HG03039 (cell line): ENCODE measurements around the gene SKOR1.

ENCODE experiments used
- ATAC-seq: cut with Tn5 transposase; IDR thresholded peaks from one replicate; pipeline ENCODE4 v1.9.1; 2021; ENCODE audit warnings: mild to moderate bottlenecking, moderate library complexity; ENCODE audit not compliant: unreplicated experiment

Gene SKOR1

DNA sequence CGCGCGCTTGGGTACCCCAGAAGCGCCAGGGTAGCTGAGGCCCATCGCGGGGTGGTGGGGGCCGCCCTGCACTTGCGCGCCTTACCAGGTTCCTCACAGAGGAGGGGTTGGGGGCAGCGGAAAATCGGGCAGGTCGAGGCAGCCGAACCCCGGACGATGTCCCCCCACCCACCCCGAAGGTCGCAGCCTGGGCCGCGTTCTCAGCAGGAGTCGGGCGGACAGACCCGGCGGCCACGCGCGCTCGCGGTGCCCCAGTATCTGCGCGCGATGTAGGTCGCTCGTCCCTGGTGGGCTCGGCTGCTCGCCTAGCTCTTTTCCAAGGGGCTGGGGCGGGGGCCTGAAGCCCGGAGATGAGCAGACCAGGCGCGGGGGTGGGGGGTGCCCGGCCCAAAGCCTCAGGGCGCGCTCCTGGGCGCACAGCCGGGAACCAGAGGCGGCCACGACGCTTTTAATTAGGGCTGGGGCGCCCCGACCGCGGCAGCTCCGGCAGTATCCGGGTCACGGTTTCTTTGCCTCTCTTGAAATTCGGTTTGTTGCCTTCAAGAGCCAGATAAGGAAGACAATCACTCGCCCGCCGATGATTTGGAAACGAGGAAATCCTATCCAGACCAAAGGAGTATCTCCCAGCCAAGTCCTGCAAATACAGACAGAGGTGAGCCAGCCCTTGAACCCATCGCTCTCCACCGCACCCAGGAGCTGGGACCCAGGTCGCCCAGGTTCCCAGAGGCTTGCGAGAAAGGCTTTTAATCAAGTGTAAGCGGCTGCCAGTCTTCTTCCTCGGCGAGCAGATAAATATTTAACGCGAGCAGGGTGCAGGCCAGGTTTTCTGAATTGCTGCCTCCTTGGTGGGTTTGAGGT lies 4.6 kb downstream of the SKOR1 start:
- ATAC-seq, result no peak

- ATAC-seq, result no peak
Measured at GRCh38 chr15:67831363-67831762, 6.1 kb downstream of the SKOR1 start.

DNA sequence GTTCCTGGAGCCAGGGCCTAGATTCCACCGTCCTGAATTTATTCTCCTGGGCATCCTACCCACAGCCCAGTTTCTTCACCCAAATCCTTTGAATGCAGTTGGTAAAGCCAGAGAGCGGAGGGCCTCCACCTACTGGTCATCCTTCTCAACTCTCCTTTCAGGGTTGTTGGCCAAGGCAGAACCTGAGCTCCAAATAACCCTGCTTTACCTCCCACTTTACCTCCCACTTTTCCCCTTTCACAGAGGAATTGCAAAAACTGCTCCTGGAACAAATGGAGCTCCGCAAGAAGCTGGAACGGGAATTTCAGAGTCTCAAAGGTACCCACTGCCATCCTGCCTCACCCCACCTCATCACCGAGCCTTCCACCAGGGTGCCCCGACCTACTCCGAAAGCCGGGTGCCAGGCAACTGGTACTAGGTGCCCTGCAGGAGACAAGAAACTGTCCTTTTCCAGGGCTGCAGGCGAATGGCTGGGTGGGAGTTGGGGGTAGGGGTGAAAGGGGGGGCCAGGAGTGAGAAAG lies 6.8 kb downstream of the SKOR1 start:
- ATAC-seq, result no peak

DNA sequence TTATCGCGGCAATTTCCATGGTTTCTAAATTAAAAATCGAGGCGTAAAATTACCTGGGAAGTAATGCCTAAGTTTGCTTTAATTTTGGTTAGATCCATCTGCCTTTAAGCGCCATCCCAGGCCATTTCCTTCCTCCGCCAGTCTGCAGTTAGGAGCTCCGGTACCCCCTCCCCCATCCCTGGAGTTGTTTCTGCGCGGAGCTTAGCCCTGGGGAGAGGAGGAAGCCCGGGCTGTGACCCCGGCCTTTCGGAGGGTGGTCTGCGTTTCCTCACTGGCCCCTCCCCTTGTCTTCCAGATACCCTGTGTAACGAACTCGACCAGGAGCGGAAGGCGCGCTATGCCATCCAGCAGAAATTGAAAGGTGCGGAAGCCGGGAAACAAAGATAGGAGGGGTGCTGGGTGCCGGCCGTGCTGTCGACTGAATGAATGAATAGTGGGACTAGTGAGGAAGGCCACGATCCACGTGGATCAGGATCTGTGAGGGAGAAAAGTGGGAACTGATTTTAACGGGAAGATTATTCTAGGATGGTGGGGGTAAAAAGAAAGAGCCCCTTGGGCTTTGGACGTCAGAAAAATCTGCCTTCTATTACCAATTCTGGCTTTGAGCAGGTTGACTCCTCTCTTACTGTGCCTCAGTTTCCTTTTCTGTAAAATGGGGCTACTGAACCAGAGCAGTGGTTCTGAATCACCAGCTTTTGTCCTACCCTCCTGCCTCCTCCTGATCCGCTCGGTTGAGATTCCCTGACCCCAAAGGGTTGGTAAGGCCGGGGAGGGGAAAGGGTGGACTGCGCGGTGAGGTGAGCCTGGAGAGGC lies 7.8 kb downstream of the SKOR1 start:
- no peak for ATAC-seq

DNA sequence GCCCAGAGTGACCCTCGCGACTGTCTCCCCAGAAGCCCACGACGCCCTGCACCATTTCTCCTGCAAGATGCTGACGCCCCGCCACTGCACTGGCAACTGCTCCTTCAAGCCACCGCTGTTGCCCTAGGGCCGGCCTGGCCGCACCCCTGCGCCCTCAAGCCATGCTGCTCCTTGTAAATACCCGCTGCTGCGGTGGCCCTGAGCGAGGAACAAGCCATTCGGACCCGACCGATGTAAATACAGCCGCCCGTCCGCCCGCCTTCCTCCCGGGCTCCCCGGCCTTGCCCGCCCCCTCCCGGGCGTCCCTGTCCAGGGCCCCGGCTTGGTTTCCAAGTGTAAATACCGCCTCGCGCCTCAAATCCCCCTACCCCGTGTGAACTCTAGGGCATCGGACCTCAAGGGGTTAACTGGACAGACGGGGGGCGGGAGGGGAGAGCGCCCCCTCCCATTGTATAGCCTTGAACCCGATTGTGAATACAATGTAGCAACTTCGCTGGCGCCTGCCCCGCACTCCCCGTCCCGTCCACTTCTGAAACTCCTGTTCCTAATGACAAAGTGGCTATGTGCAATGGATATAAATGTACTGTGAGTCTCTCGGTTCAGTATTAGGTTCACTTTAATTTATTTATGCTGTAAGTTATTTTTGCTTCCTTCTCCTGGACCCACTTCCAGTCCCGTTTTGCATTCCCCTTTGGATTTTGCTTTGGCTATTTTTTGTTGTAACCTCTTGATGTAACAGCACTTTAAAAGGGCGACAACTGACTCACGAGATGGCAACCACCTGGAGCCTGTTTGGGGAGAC lies 8.6 kb downstream of the SKOR1 start:
- ATAC-seq, result no peak

DNA sequence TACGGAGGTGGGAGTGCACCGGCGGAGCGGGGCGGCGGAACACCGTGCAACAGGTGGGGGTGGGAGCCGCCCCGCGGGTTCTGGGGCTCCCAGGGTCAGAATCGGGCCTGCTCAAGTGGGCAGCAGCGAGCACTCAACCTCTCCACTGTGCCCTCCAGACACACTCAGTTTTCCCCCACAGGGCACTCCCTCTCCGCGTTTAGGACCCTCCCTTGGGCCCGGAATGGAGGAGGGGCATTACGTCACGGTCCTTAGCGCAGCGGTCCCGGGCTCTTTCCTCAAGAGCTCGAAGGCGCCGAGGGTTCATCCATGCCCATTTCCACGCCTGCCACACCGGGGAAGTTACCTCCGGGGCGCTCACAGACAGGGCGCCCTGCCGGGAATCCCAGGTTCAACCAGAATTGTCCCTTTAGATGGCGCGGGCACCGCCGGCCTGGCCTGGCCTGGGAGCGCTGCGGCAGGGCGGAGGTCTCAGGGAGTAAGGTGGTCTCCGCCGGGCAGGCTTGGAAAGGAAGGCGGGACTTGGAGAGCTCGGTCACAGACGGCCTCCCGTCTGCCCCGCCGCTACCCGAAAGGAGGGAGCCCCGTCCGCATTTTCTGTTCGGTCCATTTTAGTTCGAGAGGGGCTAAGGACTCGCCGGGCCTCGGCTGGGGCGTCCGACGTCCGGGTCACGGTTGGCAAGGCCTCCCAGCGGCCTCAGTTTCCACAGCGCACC lies 9.4 kb downstream of the SKOR1 start:
- no peak for ATAC-seq

- ATAC-seq, result no peak
Measured at GRCh38 chr15:67835297-67836133, 10.2 kb downstream of the SKOR1 start.

GRCh38 chr15:67836134-67836455 lies 10.8 kb downstream of the SKOR1 start:
- no peak for ATAC-seq

GRCh38 chr15:67836477-67836876 lies 11.2 kb downstream of the SKOR1 start:
- ATAC-seq, result no peak

GRCh38 chr15:67836955-67837354 lies 11.6 kb downstream of the SKOR1 start:
- ATAC-seq, result no peak

DNA sequence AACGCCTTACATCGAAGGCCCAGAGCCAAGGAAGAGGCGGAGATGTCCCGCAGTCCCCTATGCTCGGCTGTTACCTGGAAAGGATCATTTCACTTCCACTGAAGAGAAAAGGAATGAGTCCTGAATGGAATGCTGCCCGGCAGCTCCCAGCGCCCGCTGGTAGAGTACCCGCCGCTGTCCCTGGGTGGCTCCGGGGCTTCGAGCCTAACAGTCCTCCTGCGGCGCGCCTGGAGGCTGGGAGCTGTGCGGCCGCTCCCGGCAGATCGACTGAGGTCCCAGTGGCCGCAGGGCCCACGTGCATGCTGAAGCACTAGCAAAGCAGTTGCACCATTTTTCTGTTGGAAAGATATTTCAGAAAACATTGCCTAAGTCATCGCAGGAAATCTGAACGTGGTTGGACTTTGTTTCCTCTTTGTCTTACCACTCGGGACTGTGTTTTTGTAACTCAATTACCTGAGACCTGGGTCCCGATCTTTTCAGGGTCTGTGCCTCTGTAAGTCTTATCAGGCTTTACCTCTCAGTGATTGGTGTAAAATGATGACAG lies 13.6 kb downstream of the SKOR1 start:
- no peak for ATAC-seq

- peak; percentile 4 for ATAC-seq
Measured at GRCh38 chr15:67839499-67839928, 14.2 kb downstream of the SKOR1 start.

DNA sequence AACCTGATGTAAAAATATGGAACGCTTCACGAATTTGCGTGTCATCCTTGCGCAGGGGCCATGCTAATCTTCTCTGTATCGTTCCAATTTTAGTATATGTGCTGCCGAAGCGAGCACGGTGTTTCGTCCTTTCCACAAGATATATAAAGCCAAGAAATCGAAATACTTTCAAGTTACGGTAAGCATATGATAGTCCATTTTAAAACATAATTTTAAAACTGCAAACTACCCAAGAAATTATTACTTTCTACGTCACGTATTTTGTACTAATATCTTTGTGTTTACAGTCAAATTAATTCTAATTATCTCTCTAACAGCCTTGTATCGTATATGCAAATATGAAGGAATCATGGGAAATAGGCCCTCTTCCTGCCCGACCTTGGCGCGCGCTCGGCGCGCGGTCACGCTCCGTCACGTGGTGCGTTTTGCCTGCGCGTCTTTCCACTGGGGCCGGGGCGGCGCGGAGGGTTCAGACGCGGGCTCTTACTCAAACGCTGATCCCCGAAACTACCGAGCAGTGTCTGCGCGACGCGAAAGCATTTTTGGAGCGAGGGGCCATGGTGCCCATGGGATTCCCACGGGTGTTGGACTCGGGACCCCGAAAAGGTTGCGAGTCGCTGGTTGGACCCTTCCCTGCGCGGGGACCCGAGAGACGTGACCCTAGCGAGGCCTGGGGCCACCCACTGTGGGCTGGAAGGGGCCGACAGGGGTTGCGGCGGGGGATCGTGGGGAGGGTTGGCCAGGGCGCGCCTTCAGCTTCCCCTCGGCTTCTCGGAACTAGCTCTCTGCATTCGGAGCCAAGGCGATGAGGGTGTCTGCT lies 14.8 kb downstream of the SKOR1 start, which contains the start of gene RNU6-1:
RNU6-1 (minus strand) TSS at position 117 of the 820 bp plus-strand sequence.
- ATAC-seq, result peak; percentile 77

DNA sequence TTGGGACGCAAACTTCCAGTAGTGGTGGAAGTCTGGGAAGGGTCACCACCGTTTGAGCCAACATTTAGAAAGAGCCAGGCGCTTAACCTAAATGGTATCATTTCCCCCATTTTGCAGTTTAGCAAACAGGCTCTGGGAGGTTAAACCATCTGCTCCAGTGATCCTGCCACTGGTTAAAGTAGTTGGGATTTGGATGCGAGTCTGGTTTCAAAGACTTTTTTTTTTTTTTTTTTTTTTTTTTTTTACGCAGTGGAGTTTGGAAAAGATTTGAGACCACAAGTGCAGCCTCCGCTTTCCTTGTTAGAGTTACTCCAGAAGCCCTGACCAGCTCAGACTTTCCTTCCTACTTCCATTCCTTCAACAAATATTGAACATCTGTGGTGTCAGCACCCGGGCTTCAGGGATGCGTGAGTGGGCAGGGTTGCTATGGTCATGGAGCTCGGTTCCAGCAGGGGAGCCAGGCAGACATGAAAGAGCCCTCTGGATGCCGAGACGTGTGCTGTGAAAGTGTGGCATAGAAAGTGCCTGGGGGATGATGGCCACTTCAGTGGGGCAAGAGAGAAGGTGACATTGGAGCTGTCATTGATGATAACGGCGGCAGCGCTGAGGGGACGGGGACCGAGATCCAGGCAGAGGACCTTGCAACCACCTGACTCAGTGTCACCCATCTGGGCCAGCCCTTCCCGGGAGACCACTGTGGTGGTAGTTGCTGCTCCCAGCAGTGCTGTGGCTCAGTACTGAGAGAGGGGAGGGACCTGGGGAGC lies 15.6 kb downstream of the SKOR1 start:
- ATAC-seq, result no peak

- ATAC-seq, result no peak
Measured at GRCh38 chr15:67841513-67841762, 16.1 kb downstream of the SKOR1 start.

- no peak for ATAC-seq
Measured at GRCh38 chr15:67843092-67843501, 17.8 kb downstream of the SKOR1 start.

DNA sequence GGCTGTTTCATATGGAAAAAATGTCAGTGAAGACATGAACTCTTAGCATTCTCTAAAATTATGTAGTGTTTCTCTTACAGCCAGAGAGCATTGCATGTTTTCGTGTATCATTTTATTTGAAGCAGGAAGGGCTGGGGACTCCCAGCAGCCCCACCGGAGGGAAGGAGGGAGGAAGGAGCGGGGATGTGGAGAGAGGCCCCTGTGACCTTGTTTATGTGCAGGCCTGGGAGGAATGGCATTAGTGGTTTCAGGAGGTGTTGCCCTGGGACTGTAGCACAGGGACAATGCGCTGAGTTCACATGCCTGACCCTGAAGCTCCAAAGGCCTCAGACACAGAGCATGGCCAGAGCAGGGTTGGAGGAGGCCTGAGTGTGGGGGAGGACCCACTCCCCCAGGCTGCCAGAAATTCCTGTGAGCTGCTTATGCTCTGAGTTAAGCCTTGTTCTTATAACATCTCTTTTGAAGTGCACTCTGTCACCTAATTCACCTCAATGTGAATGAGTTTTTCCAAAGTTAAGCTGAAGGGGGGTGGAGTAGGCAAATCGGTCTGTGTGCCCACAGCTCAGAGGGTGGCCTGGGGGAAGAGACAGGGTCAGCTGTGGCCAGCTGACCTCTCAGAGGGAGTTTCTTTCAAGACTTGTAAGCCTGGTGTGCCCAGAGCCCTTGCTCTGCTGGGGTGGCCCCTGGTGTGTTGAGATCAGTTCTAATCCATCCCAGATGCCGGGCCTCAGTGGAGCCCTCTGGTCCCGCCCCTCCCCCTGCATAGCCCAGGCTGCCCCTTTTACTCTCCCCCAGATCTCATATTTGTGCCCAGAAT lies 18.5 kb downstream of the SKOR1 start:
- ATAC-seq, result no peak
